ENCODE data around the gene NAALADL2. TPM values are rescaled to one million over a fixed set of nuclear protein-coding genes. Genes with fewer than 3 reads are reported as not detected.

Gene NAALADL2
- total and polyA plus RNA-seq, 9 of the 15 experiments (the other 6 are each of a cell fraction or from before 2014, with no cell fraction given): 0.29 to 1.1 (median 0.79) TPM; not detected in 1

DNA sequence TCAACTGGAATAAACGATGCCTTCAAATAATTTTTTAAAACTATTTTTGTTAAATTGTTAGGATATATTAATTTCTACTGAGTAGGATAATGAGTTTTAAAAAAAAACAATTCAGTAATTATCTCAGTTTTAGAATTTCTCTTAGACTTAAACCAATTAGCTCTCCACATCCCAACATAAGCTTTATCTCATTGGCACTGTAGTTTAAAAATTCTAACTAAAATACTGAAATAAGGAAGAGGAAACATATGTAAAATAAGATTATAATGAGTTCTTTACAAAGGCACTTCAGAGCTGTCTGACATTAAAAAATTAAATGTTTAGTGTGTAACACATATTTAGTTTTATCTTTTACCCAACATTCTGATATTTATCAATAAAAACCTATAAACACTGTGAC is 558.3 kb downstream of the NAALADL2 start:
- Histone ChIP-seq H3K27ac (ENCODE audit: extremely low read depth, low read depth, low read length) (no peak overlapping the region), H3K9ac (ENCODE audit: insufficient read depth in 1 of 2, low read depth in 2 of 2, low read length in 2 of 2) (no peak overlapping the region), H3K79me2 (ENCODE audit: control insufficient read depth, insufficient read depth, low read length) (no peaks in the 10 kb centered on the region), H3K4me2 (ENCODE audit: insufficient read depth, low read length) (no peak overlapping the region), H3K9me3 (replicated peaks; ENCODE audit: control insufficient read depth, insufficient read depth, low read depth, low read length) (0 out of 2 replicates have a peak, but pooled peaks cover 1% of the 10 kb centered on the region), H3K27me3 (ENCODE audit: control insufficient read depth in 2 of 2, insufficient read depth in 2 of 2, low read length in 2 of 2) (no peaks in the 10 kb centered on the region), H4K20me1 (replicated peaks; ENCODE audit: control insufficient read depth, insufficient read depth, low read length) (no peaks in the 10 kb centered on the region), H3K4me3 (no peak overlapping the region), H3K9me1 (ENCODE audit: control insufficient read depth, insufficient read depth, low read length) (no peaks in the 10 kb centered on the region), H3K4me1 (replicated peaks in 1 of 2; ENCODE audit: control insufficient read depth in 2 of 2, insufficient read depth in 2 of 2, low read length in 2 of 2) (no peaks in the 10 kb centered on the region), H3K36me3 (ENCODE audit: control insufficient read depth, insufficient read depth, low read length) (no peaks in the 10 kb centered on the region), H2AFZ (ENCODE audit: low read depth, low read length) (no peak overlapping the region)
- ChIA-PET POLR2A (no interaction called here), CTCF (ENCODE audit: low intra/inter-chr PET ratio) (no interaction called here)
- in situ Hi-C loops (cut with MboI): no loop called here
- TF ChIP-seq GTF2E2 (tag; IDR thresholded peaks at IDR 0.05): no peak
- no peak for TF ChIP-seq CCAR2 (IDR thresholded peaks at IDR 0.05; ENCODE audit: low read depth, low read length)
- TF ChIP-seq TRIM28 (IDR thresholded peaks at IDR 0.05): no peak
- no peak for TF ChIP-seq ZBED1 (IDR thresholded peaks at IDR 0.05)
- TF ChIP-seq CBFB (CRISPR knock-in tag; IDR thresholded peaks at IDR 0.05): no peak
- TF ChIP-seq ZNF263 (CRISPR knock-in tag; IDR thresholded peaks at IDR 0.05; ENCODE audit: borderline replicate concordance): no peak
- no peak for TF ChIP-seq ARID2 (IDR thresholded peaks at IDR 0.05)
- TF ChIP-seq ZNF347 (CRISPR knock-in tag; IDR thresholded peaks at IDR 0.05; ENCODE audit: low read depth): no peak
- TF ChIP-seq POLR2H (tag; IDR thresholded peaks at IDR 0.05; ENCODE audit: low read depth): no peak
- no peak for TF ChIP-seq HEY1 (CRISPR knock-in tag; IDR thresholded peaks at IDR 0.05; ENCODE audit: borderline replicate concordance)
- no peak for TF ChIP-seq CREBBP (IDR thresholded peaks at IDR 0.05; ENCODE audit: low read depth, low read length)
- TF ChIP-seq, protein P1, sequence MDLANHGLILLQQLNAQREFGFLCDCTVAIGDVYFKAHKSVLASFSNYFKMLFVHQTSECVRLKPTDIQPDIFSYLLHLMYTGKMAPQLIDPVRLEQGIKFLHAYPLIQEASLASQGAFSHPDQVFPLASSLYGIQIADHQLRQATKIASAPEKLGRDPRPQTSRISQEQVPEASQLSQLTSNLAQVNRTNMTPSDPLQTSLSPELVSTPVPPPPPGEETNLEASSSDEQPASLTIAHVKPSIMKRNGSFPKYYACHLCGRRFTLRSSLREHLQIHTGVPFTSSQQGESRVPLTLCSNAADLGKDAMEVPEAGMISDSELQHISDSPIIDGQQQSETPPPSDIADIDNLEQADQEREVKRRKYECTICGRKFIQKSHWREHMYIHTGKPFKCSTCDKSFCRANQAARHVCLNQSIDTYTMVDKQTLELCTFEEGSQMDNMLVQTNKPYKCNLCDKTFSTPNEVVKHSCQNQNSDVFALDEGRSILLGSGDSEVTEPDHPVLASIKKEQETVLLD (IDR thresholded peaks at IDR 0.05): no peak
- TF ChIP-seq NR3C1 (CRISPR knock-in tag; IDR thresholded peaks at IDR 0.05): no peak
- ATAC-seq (no peak), FAIRE-seq (no peak), DNase-seq (ENCODE audit: extremely low read depth in 1 of 4, low spot score in 3 of 4) (no peak)
- WGBS (ENCODE audit: insufficient coverage, low coverage, missing lambda C conversion rate): 0% methylated on average over 1 of the region's 1 CpG
- intact Hi-C loops (cut with micrococcal nuclease): no loop called here
- BruUV-seq (replicated peaks): no TSS peak
